GM19240 (cell line): ENCODE measurements around the gene ARIH1.
"Not testable (repeated sequence)": the region's sequence is repeated elsewhere in the genome, so short reads cannot be mapped to it uniquely, and the experiment has no call there.

ENCODE experiments used
- DNase-seq: peaks from one replicate; pipeline ENCODE4 v3.0.0; 2011; ENCODE audit warnings: low spot score; ENCODE audit not compliant: insufficient read length

ARIH1 gene, protein sequence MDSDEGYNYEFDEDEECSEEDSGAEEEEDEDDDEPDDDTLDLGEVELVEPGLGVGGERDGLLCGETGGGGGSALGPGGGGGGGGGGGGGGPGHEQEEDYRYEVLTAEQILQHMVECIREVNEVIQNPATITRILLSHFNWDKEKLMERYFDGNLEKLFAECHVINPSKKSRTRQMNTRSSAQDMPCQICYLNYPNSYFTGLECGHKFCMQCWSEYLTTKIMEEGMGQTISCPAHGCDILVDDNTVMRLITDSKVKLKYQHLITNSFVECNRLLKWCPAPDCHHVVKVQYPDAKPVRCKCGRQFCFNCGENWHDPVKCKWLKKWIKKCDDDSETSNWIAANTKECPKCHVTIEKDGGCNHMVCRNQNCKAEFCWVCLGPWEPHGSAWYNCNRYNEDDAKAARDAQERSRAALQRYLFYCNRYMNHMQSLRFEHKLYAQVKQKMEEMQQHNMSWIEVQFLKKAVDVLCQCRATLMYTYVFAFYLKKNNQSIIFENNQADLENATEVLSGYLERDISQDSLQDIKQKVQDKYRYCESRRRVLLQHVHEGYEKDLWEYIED

DNA sequence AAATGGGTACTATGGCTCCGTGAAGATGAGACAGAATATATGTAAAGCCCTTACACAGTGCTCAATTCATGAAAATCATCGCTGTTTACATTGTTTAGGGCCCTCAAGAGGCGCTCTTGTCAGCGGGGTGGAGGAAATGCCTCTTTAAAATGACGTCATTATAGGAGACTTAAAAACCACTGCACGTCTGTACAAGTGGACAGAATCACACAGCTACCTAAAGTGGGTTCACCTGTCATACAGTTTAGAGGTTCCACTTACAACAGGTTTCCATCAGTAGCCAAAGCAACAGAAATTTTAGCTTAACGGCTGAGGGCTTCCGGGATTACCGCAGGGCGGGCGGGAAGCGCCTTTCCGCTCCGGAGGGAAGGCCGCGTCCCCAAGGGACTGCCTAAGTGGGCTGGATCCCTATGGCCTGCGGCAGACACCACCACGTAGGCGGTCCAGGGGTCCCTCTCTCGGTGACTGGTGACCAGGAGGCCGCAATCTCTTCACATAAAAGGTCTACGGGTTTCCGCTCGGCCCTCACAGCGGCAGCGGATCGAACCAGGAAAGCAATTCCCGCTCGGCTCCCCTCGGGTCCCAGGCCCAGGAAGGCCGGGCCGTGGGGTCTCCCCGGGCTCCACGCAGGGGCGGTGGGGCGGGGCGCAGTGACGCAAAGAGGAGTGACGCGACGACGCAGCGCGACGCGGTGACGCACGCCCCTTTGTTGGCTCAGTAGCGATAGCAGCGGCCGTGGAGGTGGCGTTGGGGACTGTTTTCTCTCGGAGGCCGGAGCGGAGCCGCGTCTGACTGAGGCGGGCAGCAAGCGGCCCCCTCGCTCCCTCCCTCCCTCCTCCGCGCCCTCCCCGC lies at the start of gene ARIH1:
ARIH1 (plus strand) TSS at position 717 of the 852 bp plus-strand sequence. CDS start 310 bp downstream, outside the sequence.
- DNase-seq: peak; percentile 57

DNA sequence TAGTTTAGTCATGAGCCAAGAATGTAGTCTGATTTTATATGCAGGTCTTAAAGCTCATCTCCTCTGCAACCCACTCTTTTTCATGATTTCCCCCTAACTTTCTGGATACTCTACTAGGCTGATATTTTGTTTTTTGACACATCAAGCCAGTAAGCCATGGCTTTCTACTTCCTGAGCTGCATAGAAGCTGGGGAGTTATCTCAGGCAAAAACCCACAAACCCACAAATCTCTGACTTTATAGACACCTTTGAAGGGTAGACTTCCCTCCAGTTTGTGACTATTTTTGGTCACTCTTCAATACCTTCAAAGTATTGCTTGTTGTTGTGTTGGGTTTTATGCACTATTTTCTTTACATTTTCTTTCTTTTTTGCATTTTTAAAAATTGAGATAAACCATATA lies 47.4 kb upstream of the ARIH1 start:
- DNase-seq: no peak

DNA sequence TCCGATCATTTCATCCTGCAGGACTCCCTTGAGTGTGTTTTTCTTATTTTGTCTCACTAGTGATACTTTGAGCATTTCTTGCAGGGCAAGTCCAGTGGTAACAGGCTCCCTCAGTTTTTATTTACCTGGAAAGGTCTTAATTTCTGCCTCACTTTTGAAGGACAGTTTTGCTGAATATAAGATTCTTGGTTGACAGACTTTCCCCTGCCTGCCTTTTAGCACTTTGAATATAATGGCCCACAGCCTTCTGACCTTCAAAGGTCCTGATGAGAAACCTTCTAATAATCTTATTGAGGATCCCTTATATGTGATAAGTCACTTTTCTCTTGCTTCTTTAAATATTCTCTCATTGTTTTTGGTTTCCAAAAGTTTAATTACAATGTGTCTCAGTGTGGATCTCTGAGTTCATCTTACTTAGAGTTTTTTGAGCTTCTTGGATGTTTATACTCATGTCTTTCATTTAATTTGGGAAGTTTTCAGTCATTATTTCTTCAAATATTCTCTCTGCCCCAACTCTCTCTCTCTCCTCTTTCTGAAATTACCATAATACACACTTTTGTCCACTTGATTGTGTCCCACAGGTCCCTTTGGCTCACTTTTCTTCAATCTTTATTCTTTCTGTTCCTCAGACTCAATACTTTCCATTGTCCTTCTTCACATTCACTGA lies 36.3 kb upstream of the ARIH1 start:
- DNase-seq: no peak

DNA sequence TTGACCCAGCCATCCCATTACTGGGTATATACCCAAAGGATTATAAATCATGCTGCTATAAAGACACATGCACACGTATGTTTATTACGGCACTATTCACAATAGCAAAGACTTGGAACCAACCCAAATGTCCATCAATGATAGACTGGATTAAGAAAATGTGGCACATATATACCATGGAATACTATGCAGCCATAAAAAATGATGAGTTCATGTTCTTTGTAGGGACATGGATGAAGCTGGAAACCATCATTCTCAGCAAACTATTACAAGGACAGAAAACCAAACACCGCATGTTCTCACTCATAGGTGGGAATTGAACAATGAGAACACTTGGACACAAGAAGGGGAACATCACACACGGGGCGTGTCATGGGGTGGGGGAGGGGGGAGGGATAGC lies 31.3 kb upstream of the ARIH1 start:
- DNase-seq: not testable (repeated sequence)

DNA sequence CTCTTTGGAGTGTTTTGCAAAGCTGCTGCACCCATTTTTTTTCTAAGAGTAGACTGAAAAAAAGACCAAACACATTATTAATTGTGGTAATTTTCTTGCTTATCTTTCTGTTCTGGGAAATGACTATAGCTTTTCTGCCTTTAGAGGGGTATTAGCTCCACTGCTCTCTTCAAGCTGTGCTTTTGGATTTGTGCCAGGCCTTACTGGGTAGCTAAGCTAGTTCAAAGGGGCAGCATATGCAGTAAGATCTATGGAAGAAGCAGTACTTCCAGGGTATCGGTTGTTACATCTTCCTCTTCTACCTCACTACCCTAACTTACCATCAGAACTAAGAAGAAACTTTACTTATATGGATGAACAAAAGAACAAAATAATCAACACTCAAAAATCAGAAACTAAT lies 28.7 kb upstream of the ARIH1 start:
- DNase-seq: no peak

DNA sequence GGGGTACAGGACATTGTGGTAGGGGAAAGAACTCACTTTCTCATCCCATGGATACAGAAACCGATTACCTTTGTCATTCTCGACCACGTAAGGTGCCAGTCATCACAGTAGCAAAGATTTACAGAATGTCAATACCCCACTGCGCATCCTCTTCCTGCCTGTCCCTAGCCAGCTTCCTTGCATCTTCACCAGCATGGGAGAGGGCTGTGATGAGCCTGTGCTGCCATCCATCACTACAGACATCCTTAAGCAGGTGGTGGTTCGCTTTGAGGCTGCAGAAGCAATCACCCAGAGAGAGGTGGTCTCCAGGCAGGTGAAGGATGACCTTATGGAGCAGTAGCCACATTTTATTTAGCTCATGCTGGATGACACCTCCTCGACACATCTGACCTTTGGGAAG lies 23.3 kb upstream of the ARIH1 start:
- no peak for DNase-seq

DNA sequence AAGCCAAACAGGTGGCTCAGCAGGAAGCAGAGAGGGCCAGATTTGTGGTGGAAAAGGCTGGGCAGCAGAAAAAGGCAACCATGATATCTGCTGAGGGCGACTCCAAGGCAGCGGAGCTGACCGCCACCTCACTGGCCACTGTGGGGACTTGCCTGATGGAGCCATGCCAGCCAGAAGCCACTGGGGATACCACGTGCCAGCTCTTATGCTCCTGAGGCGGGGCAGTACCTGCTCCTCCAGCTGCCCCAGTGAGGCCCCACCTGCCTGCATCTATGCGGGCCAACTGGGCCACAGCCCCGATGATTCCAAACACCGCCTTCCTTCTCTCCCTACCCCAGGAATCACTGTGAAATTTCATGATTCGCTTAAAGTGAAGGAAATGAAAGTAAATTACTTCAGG lies 22.9 kb upstream of the ARIH1 start:
- DNase-seq: no peak

DNA sequence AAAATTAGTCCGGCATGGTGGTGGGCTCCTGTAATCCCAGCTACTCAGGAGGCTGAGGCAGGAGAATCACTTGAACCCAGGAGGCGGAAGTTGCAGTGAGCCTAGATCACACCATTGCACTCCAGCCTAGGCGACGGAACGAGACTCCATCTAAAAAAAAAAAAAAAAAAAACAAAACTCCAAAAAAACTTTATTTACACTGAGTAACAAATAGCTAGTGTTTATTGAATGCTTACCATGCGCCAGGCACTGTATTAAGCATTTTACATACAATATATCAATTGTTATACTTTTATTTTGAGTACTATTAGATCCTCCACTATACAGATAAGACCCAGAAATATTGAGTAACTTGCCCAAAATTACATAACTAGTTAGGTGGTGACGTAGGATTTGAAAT lies 17.4 kb upstream of the ARIH1 start:
- no peak for DNase-seq

DNA sequence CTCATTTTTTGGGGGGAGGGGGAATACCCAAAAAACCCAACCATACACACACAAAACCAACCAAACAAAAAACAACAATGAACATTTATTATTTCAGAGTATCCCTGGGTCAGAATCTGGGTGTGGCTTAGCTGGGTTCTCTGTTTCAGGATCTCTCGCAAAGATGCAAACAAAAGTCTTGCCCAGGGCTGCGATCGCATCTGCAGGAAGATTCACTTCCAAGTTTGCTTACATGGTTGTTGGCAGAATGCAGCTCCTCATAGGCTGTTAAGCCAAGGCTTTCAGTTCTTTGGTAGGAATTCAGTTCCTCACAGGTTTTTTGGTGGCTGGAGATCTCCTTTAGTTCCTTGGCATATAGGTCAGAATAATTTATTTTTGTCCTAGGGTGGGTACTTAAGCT lies 13.7 kb upstream of the ARIH1 start:
- DNase-seq: no peak

DNA sequence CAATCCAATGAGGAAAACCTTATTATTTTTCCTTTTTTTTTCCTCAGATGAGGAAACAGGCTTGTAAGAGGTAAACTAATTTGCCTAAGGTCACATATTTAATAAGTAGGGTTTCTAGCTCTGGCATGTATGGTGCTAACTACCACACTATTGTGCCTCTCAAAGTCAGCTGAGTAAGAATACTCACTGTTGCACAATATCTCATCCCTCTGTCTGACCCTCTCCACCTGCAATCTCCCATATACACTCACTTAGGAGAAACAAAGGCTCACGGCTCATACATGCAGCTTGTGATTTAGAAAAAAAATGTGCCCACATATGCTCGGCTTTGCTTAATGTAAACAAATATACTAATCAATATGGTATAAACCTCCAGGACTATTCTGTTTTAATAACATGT lies 10.4 kb upstream of the ARIH1 start:
- no peak for DNase-seq

DNA sequence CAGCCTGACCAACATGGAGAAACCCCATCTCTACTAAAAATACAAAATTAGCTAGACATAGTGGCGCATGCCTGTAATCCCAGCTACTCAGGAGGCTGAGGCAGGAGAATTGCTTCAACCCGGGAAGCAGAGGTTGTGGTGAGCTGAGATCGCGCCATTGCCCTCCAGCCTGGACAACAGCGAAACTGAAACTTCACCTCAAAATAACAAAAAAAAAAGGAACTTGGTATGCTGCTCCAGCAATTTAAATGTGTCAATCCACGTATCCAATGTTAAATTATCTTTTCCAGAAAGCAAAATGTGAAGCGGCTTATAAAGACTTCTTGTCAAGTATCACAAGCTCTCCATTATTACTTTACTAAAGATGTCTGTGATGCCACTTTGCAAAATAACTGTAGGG lies 9.9 kb upstream of the ARIH1 start:
- DNase-seq: no peak

DNA sequence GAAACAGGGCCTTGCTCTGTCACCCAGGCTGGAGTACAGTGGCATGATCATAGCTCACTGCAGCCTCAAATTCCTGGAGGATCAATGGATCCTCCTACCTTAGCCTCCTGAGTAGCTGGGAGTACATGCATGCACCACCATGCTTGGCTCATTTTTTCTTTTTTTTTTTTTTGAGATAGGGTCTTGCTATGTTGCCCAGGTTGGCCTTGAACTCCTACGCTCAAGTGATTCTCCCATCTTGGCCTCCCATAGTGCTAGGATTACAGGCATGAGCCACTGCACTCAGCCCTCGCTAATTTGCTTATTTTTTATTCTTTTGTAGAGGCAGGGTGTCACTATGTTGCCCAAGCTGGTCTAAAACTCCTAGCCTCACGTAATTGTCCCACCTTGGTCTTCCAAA lies 6.0 kb upstream of the ARIH1 start:
- no peak for DNase-seq

DNA sequence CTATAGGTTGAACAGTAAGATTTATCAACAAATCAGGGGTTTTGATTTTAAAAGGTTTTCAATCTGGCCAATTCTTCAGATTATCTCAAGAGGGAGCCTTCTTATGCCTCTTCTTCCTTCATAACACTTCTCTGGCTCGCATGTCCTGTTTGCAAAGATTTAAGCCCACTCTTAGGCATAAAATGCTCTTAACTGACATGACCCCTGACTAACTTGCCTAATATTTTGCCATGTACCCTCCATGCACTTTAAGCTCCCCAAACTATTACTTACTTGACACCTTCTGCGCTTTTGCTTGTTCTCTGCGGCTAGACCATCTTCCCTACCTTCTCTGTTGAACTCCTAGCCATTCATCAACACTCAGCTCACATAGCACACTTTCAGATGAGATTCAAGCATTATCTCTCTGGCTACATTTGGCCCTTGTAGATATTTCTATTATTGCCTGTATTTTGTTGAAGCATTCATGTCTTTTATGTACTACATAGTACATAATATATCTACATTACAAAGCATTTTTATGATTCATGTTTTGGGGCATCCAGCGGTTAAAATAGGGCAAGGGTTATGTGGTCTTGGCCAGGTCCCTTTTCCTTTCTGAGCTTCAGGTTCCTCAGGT lies 1.0 kb upstream of the ARIH1 start:
- no peak for DNase-seq

DNA sequence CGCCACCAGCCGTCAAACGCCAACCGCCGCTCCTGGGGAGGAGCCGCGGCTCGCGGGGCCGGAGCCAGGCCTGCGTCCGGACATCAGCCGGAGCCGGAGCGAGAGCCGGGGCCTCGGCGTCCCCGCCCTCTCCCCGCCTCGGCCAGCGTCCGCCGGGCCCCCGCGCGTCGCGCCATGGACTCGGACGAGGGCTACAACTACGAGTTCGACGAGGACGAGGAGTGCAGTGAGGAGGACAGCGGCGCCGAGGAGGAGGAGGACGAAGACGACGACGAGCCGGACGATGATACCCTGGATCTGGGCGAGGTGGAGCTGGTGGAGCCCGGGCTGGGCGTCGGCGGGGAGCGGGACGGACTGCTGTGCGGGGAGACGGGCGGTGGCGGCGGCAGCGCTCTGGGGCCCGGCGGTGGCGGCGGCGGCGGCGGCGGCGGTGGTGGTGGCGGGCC lies 359 bp downstream of the ARIH1 start:
- DNase-seq: no peak

DNA sequence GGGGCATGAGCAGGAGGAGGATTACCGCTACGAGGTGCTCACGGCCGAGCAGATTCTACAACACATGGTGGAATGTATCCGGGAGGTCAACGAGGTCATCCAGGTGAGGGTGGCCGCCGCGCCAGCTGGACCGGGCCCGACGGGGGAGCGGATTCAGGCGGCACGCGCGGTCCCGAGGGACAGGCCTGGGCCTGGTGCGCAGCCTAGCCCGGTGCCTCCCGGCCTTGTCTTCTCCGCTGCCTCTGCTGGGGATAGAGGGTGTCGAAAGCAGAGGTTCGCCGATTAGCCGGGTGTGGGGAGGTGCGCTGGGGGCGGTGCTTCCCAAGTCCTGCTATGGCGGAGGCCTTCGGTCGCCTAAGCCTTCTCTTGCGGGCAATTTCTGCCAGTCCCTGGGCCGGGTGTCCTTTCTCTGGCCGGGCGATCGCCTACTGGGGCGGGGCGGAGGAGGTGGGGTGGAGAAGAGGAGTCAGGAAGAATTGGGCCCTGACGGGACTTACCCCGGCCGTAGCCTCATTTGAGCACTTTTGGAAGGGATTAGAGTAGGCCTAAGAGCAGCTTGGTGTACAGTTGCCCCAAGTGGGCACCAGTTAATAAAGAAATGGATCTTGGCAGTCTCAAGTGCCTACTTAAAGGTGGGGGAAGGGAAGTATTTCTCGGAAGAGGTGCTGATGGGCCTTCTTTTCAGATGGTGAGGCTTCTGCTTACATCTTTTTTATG lies 940 bp downstream of the ARIH1 start:
- DNase-seq: peak; percentile 43

DNA sequence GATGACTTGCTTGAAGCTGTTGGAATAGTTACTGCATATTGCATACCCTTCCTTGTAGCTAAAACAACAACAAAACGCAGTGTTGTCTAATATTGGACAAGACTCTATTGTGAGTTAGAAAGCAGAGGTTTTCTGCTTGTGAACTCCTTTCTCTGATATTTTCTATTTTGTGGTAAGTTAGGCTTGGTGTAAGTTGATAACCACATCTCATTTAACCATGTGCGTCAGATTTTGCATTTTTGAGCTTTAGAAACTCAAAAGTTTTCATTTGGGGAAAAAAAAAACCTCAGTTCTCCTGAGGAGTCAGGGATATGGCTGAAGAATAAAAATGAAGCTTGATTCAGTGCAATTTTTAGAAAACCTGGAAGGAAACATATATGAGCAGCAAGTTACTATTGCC lies 1.5 kb downstream of the ARIH1 start:
- no peak for DNase-seq

DNA sequence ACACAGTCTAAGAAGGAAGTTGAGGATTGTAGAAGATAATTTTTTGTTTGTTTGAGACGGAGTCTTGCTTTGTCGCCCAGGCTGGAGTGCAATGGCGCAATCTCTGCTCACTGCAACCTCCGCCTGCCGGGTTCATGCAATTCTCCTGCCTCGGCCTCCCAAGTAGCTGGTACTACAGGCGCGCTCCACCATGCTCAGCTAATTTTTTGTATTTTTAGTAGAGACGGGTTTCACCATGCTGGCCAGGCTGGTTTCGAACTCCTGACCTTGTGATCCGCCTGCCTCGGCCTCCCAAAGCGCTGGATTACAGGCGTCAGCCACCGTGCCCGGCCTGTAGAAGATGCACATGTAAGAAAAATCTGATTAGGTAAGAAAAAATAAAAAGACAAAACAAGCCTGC lies 2.2 kb downstream of the ARIH1 start:
- not testable (repeated sequence) for DNase-seq

DNA sequence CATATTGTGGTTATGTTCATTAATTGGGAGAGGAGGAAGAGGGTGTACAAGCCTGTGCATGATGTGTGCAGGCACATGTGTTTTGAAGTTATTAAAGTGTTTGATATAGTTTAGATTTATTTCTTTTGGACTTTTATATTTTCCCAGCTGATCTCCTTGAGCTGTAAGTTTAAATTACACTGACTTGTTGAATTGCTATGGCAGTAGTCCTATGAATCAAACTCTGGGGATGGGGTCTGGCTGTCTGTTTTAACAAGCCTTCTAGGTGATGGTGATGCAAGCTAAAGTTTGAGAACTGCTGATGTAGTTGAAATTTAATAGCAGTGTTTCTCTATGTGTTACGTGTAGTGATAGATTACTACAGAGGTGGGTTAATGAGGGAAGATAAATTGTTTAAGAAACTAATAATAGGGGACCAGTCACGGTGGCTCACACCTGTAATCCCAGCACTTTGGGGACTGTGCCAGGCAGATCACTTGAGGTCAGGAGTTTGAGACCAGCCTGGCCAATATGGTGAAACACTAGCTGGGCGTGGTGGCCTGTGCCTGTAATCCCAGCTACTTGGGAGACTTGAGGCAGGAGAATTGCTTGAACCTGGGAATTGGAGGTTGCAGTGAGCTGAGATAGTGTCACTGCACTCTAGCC lies 7.0 kb downstream of the ARIH1 start:
- DNase-seq: no peak

DNA sequence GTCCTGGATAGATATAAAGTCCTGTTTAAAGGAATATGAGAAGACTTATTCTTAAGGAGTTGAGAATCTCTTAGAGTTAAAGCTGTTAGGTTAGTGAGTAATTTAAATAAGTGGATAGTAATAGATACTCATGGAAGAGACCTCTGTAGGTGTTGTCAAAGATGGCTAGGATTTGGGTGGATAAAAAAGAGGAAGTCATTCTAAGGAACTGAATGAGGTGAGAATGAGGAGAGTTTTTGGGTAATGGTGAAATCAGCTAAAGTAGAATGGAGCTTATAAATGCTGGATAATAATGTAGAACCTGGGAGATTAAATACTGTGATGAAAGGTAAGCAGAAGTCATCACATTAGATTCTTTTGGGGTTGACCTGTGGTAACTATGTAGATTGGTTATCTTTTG lies 8.1 kb downstream of the ARIH1 start:
- no peak for DNase-seq

DNA sequence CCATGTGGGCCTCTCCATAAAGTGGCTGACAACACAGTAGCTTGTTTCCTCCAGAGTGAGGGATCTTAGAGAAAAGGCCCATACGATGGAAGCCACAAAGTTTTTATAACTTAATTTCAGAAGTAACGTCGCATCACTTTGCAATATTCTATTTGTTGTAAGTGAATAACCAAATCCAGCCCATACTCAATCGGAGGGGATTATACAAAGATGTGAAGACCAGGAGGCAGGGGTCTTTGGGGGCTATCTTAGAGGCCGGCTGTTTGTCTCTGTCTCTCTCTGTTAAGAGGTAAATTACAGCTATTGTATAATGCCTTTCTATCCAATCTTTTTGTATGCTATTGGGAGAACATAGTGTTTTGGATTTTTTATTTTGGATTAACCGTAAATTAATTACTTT lies 9.1 kb downstream of the ARIH1 start:
- DNase-seq: no peak
